CD4-positive, CD25-positive, alpha-beta regulatory T cell (primary cell): ENCODE results near the gene TDRD15. TPM values are rescaled to one million over a fixed set of nuclear protein-coding genes. Genes with fewer than 3 reads are reported as not detected.

Experiments
- ATAC-seq, 2 donors: fragments of 150-1000 bp; cut with Tn5 transposase; one replicate each; pipeline ENCODE4 v1.10.0; 2021; ENCODE audit warnings: low read depth in 2 of 2, moderate number of reproducible peaks in 2 of 2, moderate library complexity in 1 of 2
- DNase-seq, 3 donors: peaks; one replicate each; pipeline versions ENCODE4 v3.0.0 to v3.0.0-alpha.2; 2012 to 2022; ENCODE audit warnings: mixed read lengths in 1 of 3
- H3K27ac ChIP-seq: one replicate; pipeline ENCODE4 v1.7.0; 2013; ENCODE audit warnings: mild to moderate bottlenecking, low read length; ENCODE audit not compliant: insufficient read depth, poor library complexity, severe bottlenecking
- H3K27me3 ChIP-seq: one replicate; pipeline ENCODE4 v1.7.0; 2013; ENCODE audit warnings: low read length; ENCODE audit not compliant: control insufficient read depth, insufficient read depth
- H3K36me3 ChIP-seq: one replicate; pipeline ENCODE4 v1.7.0; 2013; ENCODE audit warnings: mild to moderate bottlenecking, low read length, moderate library complexity; ENCODE audit not compliant: control insufficient read depth, insufficient read depth
- H3K4me1 ChIP-seq: 2 replicates; pipeline ENCODE4 v1.7.0; 2013; ENCODE audit warnings: mild to moderate bottlenecking, low read length; ENCODE audit not compliant: insufficient read depth, control insufficient read depth, poor library complexity, severe bottlenecking
- H3K4me3 ChIP-seq: one replicate; pipeline ENCODE4 v1.7.0; 2013; ENCODE audit warnings: low read depth, mild to moderate bottlenecking, low read length, moderate library complexity
- H3K9me3 ChIP-seq, 2 experiments: 1 replicate in 1 of 2; 2 replicates in 1 of 2; pipeline ENCODE4 v1.7.0; 2013; ENCODE audit warnings: low read length in 2 of 2, mild to moderate bottlenecking in 1 of 2, moderate library complexity in 1 of 2; ENCODE audit not compliant: control insufficient read depth in 2 of 2
- H3K27ac Mint-ChIP-seq, 3 donors: one replicate each; pipeline ENCODE4 v1.8.0; 2020 to 2022; ENCODE audit warnings: mild to moderate bottlenecking in 3 of 3, mixed read lengths in 3 of 3, moderate library complexity in 2 of 3
- H3K27me3 Mint-ChIP-seq: one replicate; pipeline ENCODE4 v1.8.0; 2022; ENCODE audit warnings: mild to moderate bottlenecking, mixed read lengths
- H3K36me3 Mint-ChIP-seq: one replicate; pipeline ENCODE4 v1.8.0; 2020; ENCODE audit warnings: mixed read lengths
- H3K4me1 Mint-ChIP-seq, 4 donors: one replicate each; pipeline ENCODE4 v1.8.0; 2020 to 2022; ENCODE audit warnings: mixed read lengths in 4 of 4, mild to moderate bottlenecking in 1 of 4
- H3K4me3 Mint-ChIP-seq, 4 donors: one replicate each; pipeline ENCODE4 v1.8.0; 2020 to 2022; ENCODE audit warnings: mild to moderate bottlenecking in 4 of 4, mixed read lengths in 4 of 4, moderate library complexity in 3 of 4
- H3K9me3 Mint-ChIP-seq, 7 donors: one replicate each; pipeline ENCODE4 v1.8.0; 2020 to 2022; ENCODE audit warnings: mixed read lengths in 7 of 7, mild to moderate bottlenecking in 3 of 7, moderate library complexity in 2 of 7
- polyA plus RNA-seq, 4 donors: library from polyadenylated mRNA; unstranded; fragments of 300-500 nt; fragmentation: Illumina TruSeq; gene quantifications; one replicate each; pipeline ENCODE4 v1.2.3, GENCODE V29; 2021
- total RNA-seq: library from RNA; stranded (reverse); gene quantifications from one replicate; pipeline ENCODE4 v1.2.3, GENCODE V29; 2022

The TDRD15 gene
- total and polyA plus RNA-seq, 5 donors from 2014 or later = not detected

GRCh38 chr2:21175895-21176646 is 52.3 kb downstream of the TDRD15 start:
- no peak overlapping the region for H3K27ac Mint-ChIP-seq
- H3K9me3 Mint-ChIP-seq = peaks cover 0 to 6% (median 0%) of the 10 kb centered on the region in 7 donors
- H3K36me3 Mint-ChIP-seq = no peaks in the 10 kb centered on the region

GRCh38 chr2:21181957-21182356 is 58.2 kb downstream of the TDRD15 start:
- Histone ChIP-seq H3K27ac (no peak overlapping the region), H3K4me3 (no peak overlapping the region), H3K27me3 (no peaks in the 10 kb centered on the region), H3K9me3 (no peaks in the 10 kb centered on the region), H3K4me1 (no peaks in the 10 kb centered on the region), H3K36me3 (no peaks in the 10 kb centered on the region)
- no peak for DNase-seq
- H3K4me1 Mint-ChIP-seq = no peaks in the 10 kb centered on the region
- peaks cover 0 to 4% (median 0%) of the 10 kb centered on the region in 7 donors for H3K9me3 Mint-ChIP-seq
- no peak for ATAC-seq
- H3K27ac Mint-ChIP-seq = no peak overlapping the region
- H3K4me3 Mint-ChIP-seq = no peak overlapping the region
- no peaks in the 10 kb centered on the region for H3K36me3 Mint-ChIP-seq
- no peaks in the 10 kb centered on the region for H3K27me3 Mint-ChIP-seq

More at GRCh38 chr2:21175895-21176646, 52.3 kb downstream of the TDRD15 start:
- no peak overlapping the region for H3K27ac ChIP-seq
- peaks cover 4% of the 10 kb centered on the region for H3K27me3 Mint-ChIP-seq
- no peaks in the 10 kb centered on the region for H3K27me3 ChIP-seq
- no peak for ATAC-seq
- no peaks in the 10 kb centered on the region for H3K4me1 Mint-ChIP-seq
- no peak for DNase-seq
- no peaks in the 10 kb centered on the region for H3K9me3 ChIP-seq
- H3K4me3 ChIP-seq = no peak overlapping the region
- H3K4me3 Mint-ChIP-seq = no peak overlapping the region
- no peaks in the 10 kb centered on the region for H3K36me3 ChIP-seq
- no peaks in the 10 kb centered on the region for H3K4me1 ChIP-seq

GRCh38 chr2:21183306-21183705 is 59.5 kb downstream of the TDRD15 start:
- Mint-ChIP-seq H3K27me3 (no peaks in the 10 kb centered on the region), H3K4me3 (no peak overlapping the region), H3K36me3 (no peaks in the 10 kb centered on the region), H3K4me1 (no peaks in the 10 kb centered on the region), H3K27ac (no peak overlapping the region), H3K9me3 (peaks cover 0 to 3% (median 0%) of the 10 kb centered on the region in 7 donors)
- H3K4me3 ChIP-seq = no peak overlapping the region
- no peaks in the 10 kb centered on the region for H3K9me3 ChIP-seq
- H3K4me1 ChIP-seq = no peaks in the 10 kb centered on the region
- DNase-seq = no peak
- no peak for ATAC-seq
- no peaks in the 10 kb centered on the region for H3K27me3 ChIP-seq
- H3K27ac ChIP-seq = no peak overlapping the region
- H3K36me3 ChIP-seq = no peaks in the 10 kb centered on the region

- Mint-ChIP-seq H3K4me1 (no peaks in the 10 kb centered on the region), H3K9me3 (peaks cover 0 to 3% (median 0%) of the 10 kb centered on the region in 7 donors), H3K27me3 (no peaks in the 10 kb centered on the region), H3K4me3 (no peak overlapping the region), H3K36me3 (no peaks in the 10 kb centered on the region), H3K27ac (no peak overlapping the region)
- Histone ChIP-seq H3K9me3 (no peaks in the 10 kb centered on the region), H3K27ac (no peak overlapping the region), H3K36me3 (no peaks in the 10 kb centered on the region), H3K27me3 (no peaks in the 10 kb centered on the region), H3K4me3 (no peak overlapping the region), H3K4me1 (no peaks in the 10 kb centered on the region)
- DNase-seq = no peak
- no peak for ATAC-seq
Measured at GRCh38 chr2:21183726-21184125, 60.0 kb downstream of the TDRD15 start.

GRCh38 chr2:21191535-21191934 is 67.8 kb downstream of the TDRD15 start:
- H3K9me3 Mint-ChIP-seq = peaks cover 0 to 5% (median 0%) of the 10 kb centered on the region in 7 donors
- H3K4me3 Mint-ChIP-seq = no peak overlapping the region
- no peaks in the 10 kb centered on the region for H3K4me1 Mint-ChIP-seq
- Histone ChIP-seq H3K4me3 (no peak overlapping the region), H3K36me3 (no peaks in the 10 kb centered on the region), H3K27me3 (no peaks in the 10 kb centered on the region), H3K4me1 (no peaks in the 10 kb centered on the region), H3K27ac (no peak overlapping the region), H3K9me3 (no peaks in the 10 kb centered on the region)
- no peak for DNase-seq
- no peak overlapping the region for H3K27ac Mint-ChIP-seq
- no peak for ATAC-seq
- H3K36me3 Mint-ChIP-seq = no peaks in the 10 kb centered on the region
- H3K27me3 Mint-ChIP-seq = no peaks in the 10 kb centered on the region

Other genes starting within 250 kb of the TDRD15 start
- gene APOB, start 79.9 kb upstream of the TDRD15 start, total RNA-seq = not detected
- gene APOB, start 79.9 kb upstream of the TDRD15 start, polyA plus RNA-seq = not detected